ENCODE measurements around the gene IL12RB1. TPM values are rescaled to one million over a fixed set of nuclear protein-coding genes. Genes with fewer than 3 reads are reported as not detected.
A peak's percentile ranks its signal among the peaks of the same experiment; 100 is the strongest.

The IL12RB1 gene
- total RNA-seq, 4 donors from 2014 or later, result 0.41 to 6.5 (median 0.61) TPM; not detected in 1

DNA sequence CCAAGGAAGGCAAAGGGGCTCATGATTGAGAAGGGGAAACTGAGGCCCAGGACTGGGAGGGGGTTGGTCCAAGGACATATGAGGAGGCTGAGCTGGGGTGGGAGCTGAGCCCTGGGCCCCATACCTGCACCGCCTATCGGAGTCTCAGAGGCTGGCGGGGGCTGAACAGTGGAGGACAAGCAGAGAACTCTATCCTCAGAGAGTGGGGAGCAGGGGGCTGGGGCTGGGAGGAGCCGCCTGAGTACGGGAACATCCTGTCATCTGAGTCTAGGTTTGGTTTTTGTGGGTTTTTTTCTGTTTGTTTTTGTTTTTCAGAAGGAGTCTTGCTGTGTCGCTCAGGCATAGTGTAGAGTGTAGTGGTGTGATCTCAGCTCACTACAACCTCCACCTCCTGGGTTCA is 72.5 kb downstream of the IL12RB1 start:
- Histone ChIP-seq H3K4me1 (no peaks in the 10 kb centered on the region), H3K36me3 (no peaks in the 10 kb centered on the region), H3K4me3 (no peak overlapping the region), H3K27me3 (no peaks in the 10 kb centered on the region), H3K9me3 (no peaks in the 10 kb centered on the region), H3K27ac (peak overlapping the region in 1 of 2 donors; percentile 27)
- TF ChIP-seq POLR2A (IDR thresholded peaks at IDR 0.05), result no peak
- TF ChIP-seq, protein P1, sequence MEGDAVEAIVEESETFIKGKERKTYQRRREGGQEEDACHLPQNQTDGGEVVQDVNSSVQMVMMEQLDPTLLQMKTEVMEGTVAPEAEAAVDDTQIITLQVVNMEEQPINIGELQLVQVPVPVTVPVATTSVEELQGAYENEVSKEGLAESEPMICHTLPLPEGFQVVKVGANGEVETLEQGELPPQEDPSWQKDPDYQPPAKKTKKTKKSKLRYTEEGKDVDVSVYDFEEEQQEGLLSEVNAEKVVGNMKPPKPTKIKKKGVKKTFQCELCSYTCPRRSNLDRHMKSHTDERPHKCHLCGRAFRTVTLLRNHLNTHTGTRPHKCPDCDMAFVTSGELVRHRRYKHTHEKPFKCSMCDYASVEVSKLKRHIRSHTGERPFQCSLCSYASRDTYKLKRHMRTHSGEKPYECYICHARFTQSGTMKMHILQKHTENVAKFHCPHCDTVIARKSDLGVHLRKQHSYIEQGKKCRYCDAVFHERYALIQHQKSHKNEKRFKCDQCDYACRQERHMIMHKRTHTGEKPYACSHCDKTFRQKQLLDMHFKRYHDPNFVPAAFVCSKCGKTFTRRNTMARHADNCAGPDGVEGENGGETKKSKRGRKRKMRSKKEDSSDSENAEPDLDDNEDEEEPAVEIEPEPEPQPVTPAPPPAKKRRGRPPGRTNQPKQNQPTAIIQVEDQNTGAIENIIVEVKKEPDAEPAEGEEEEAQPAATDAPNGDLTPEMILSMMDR (IDR thresholded peaks at IDR 0.05), result no peak
- intact Hi-C loops (cut with DNase I; ENCODE audit: low total_unique reads), result no loop called here
- DNase-seq, result no peak

DNA sequence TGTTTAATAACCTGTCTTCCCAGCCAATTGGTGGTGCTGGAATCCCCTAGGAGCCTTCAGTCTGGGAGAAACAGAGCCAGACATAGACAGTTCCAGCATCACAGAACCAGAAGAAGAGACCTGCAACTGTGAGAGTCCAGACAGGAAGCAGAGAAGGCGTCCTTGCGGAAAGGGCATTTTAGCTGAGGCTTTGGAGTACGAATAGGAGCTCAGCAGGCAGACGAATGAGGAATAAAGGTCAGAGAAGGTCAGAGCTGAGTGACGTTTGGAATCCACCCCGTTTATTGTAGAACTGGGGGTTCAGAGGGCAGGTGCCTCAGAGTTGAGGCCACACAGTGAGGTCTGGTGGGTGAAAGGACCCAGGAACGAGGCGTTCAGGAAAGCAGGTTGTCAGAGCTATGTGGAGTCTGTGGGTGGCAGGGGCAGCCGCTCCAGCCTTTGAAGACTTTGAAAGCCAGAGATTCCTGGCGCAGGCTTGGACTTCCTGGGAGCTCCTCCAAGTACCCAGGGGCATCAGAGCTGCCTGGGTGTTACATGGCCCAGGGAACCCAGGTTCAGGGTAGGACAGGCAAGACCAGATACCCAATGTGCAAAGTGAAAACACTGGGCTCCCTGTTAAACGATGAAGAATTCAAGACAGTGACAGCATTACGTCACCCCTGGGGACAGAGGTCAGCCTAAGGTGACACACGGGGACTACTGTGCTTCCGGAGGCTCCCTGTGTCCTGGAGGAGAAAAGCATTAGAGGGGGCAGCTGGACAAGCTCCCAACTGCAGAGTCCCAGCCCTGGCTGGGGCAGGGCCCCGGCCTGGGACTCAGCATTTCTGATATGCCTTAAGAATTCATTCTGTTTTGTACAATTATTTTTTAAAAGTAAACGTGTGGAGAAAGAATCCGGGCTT is 73.3 kb downstream of the IL12RB1 start:
- TF ChIP-seq POLR2A (IDR thresholded peaks at IDR 0.05), result no peak
- TF ChIP-seq, protein P1 (IDR thresholded peaks at IDR 0.05), result no peak
- no peaks in the 10 kb centered on the region for H3K27me3 ChIP-seq
- intact Hi-C loops (cut with DNase I; ENCODE audit: low total_unique reads), result no loop called here
- H3K4me3 ChIP-seq, result no peak overlapping the region
- H3K36me3 ChIP-seq, result no peaks in the 10 kb centered on the region
- H3K9me3 ChIP-seq, result no peaks in the 10 kb centered on the region
- H3K4me1 ChIP-seq, result peaks cover 0 to 2% of the 10 kb centered on the region in 2 donors
- DNase-seq, result no peak
- no peak overlapping the region for H3K27ac ChIP-seq

DNA sequence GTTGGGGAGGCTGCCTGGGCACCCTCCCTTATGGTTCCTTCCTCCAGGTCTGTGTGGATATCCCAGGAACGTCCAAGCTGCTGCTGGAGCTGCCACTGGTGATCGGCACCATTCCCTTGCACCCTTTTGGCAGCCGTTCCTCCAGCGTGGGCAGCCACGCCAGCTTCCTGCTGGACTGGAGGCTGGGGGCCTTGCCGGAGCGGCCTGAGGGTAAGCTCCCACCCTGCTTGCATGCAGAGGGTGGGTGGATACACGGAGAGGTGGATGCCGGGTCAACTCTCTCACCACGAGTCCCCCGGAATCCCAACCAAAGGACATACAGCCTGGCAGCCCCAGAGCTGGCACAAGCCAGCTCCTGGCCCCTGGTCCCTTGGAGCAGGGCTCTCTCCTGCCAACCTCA is 76.6 kb downstream of the IL12RB1 start:
- Histone ChIP-seq H3K27me3 (no peaks in the 10 kb centered on the region), H3K27ac (peak overlapping the region in 1 of 2 donors; percentile 0)

DNA sequence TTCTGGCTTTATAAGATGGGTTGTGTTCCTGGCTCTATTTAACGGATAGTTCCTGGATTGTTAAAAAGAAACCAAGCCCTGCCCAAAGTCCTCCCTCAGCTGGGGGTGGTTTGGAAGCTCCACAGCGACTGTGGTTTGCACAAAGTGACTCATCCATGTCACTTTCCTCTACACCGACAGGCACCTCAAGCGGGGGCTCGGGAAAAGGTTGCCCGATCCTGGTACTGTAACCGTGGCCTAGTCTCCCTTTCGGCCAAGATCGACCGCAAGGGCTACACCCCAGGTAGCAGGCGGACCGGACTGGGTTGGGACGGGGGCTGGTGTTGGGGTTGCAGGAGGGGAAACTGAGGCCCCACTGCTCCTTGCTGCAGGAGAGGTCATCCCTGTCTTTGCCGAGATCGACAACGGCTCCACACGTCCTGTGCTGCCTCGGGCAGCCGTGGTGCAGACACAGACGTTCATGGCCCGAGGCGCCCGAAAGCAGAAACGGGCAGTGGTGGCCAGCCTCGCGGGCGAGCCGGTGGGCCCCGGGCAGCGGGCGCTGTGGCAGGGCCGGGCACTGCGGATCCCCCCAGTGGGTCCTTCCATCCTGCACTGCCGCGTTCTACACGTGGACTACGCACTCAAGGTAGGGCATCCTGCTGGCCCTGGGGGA is 77.2 kb downstream of the IL12RB1 start:
- Histone ChIP-seq H3K9me3 (no peaks in the 10 kb centered on the region), H3K27me3 (no peaks in the 10 kb centered on the region), H3K4me3 (no peak overlapping the region), H3K4me1 (peaks cover 0 to 5% of the 10 kb centered on the region in 2 donors), H3K27ac (peak overlapping the region in 1 of 2 donors; percentile 0), H3K36me3 (no peaks in the 10 kb centered on the region)
- intact Hi-C loops (cut with DNase I; ENCODE audit: low total_unique reads), result loop anchor here (5.0 kb wide), 1 partner anchor 48 kb away; no protein-coding TSS in a partner anchor
- DNase-seq, result no peak
- TF ChIP-seq, protein P1 (IDR thresholded peaks at IDR 0.05), result no peak
- no peak for TF ChIP-seq POLR2A (IDR thresholded peaks at IDR 0.05)

More for the DNA sequence above, 76.6 kb downstream of the IL12RB1 start:
- DNase-seq, result no peak
- peaks cover 0 to 5% of the 10 kb centered on the region in 2 donors for H3K4me1 ChIP-seq
- no peak overlapping the region for H3K4me3 ChIP-seq
- no peaks in the 10 kb centered on the region for H3K36me3 ChIP-seq
- TF ChIP-seq, protein P1 (IDR thresholded peaks at IDR 0.05), result no peak
- TF ChIP-seq POLR2A (IDR thresholded peaks at IDR 0.05), result no peak
- intact Hi-C loops (cut with DNase I; ENCODE audit: low total_unique reads), result no loop called here
- H3K9me3 ChIP-seq, result no peaks in the 10 kb centered on the region

Other genes with a start within 250 kb of the IL12RB1 start
- 1 to 10 TPM in 2 of 4 donors, under 1 TPM in 2; under 0.01 to 8.1 (median 2.7) TPM for gene JAK3, start 239.0 kb downstream of the IL12RB1 start, total RNA-seq
- 1,000 to 10,000 TPM in 3 of 4 donors, 100 to 1,000 TPM in 1; 649 to 2,637 (median 1,942) TPM for gene RPL18A, start 227.0 kb downstream of the IL12RB1 start, total RNA-seq
- gene SLC5A5, start 215.0 kb downstream of the IL12RB1 start, total RNA-seq, result not detected
- 10 to 100 TPM; 23.6 to 37.2 (median 28.3) TPM for gene CCDC124, start 153.9 kb downstream of the IL12RB1 start, total RNA-seq
- 1 to 10 TPM in 1 of 4 donors, not detected in 3; 1.9 TPM for gene KCNN1, start 119.8 kb downstream of the IL12RB1 start, total RNA-seq
- gene ARRDC2, start 78.8 kb downstream of the IL12RB1 start, total RNA-seq, result 10 to 100 TPM; 18.7 to 77.9 (median 43.1) TPM
- 10 to 100 TPM in 1 of 4 donors, 1 to 10 TPM in 2, under 1 TPM in 1; 0.59 to 22.5 (median 3.8) TPM for gene MAST3, start 10.8 kb upstream of the IL12RB1 start, total RNA-seq
- 10 to 100 TPM; 17.2 to 39.4 (median 29.7) TPM for gene PIK3R2, start 66.2 kb upstream of the IL12RB1 start, total RNA-seq
- gene IFI30, start 86.9 kb upstream of the IL12RB1 start, total RNA-seq, result 10 to 100 TPM in 2 of 4 donors, 1 to 10 TPM in 2; 4.1 to 17.4 (median 11.4) TPM
- gene MPV17L2, start 106.3 kb upstream of the IL12RB1 start, total RNA-seq, result 10 to 100 TPM in 3 of 4 donors, 1 to 10 TPM in 1; 5.2 to 19.7 (median 11.1) TPM
- gene RAB3A, start 117.1 kb upstream of the IL12RB1 start, total RNA-seq, result 1 to 10 TPM in 1 of 4 donors, under 1 TPM in 2, not detected in 1; 0.69 to 3.8 (median 0.77) TPM
- gene PDE4C, start 139.5 kb upstream of the IL12RB1 start, total RNA-seq, result 1 to 10 TPM in 2 of 4 donors, not detected in 2; 1.7 to 3.3 TPM
- 10 to 100 TPM in 1 of 4 donors, 1 to 10 TPM in 3; 1.0 to 41.1 (median 3.0) TPM for gene IQCN, start 187.5 kb upstream of the IL12RB1 start, total RNA-seq
- gene JUND, start 194.7 kb upstream of the IL12RB1 start, total RNA-seq, result 100 to 1,000 TPM; 152 to 386 (median 290) TPM
- gene LSM4, start 236.1 kb upstream of the IL12RB1 start, total RNA-seq, result 100 to 1,000 TPM in 1 of 4 donors, 10 to 100 TPM in 2, 1 to 10 TPM in 1; 8.8 to 120 (median 64.2) TPM

All from uterus (tissue), 4 donors.